Measurements from ENCODE around the gene CRCP.
"Not testable (repeated sequence)": the region's sequence is repeated elsewhere in the genome, so short reads cannot be mapped to it uniquely, and the experiment has no call there.

CRCP gene

GRCh38 chr7:66110856-66111255 is 3.8 kb upstream of the CRCP start:
- DNase-seq = no peak

- not testable (repeated sequence) for DNase-seq
Measured at GRCh38 chr7:66116680-66117420, 2.2 kb downstream of the CRCP start.

GRCh38 chr7:66118603-66119002 is 4.0 kb downstream of the CRCP start:
- DNase-seq = no peak

- no peak for DNase-seq
Measured at GRCh38 chr7:66119245-66119850, 4.7 kb downstream of the CRCP start.

- DNase-seq = no peak
Measured at GRCh38 chr7:66123175-66123528, 8.5 kb downstream of the CRCP start.

GRCh38 chr7:66124569-66124861 is 9.9 kb downstream of the CRCP start:
- not testable (repeated sequence) for DNase-seq

- no peak for DNase-seq
Measured at GRCh38 chr7:66125052-66125694, 10.5 kb downstream of the CRCP start.

GRCh38 chr7:66125781-66126352 is 11.2 kb downstream of the CRCP start:
- not testable (repeated sequence) for DNase-seq

GRCh38 chr7:66127172-66127571 is 12.5 kb downstream of the CRCP start:
- not testable (repeated sequence) for DNase-seq

- no peak for DNase-seq
Measured at GRCh38 chr7:66138994-66139752, 24.5 kb downstream of the CRCP start.

GRCh38 chr7:66140924-66141323 is 26.3 kb downstream of the CRCP start:
- no peak for DNase-seq

- no peak for DNase-seq
Measured at GRCh38 chr7:66142334-66142733, 27.7 kb downstream of the CRCP start.

- no peak for DNase-seq
Measured at GRCh38 chr7:66142996-66143395, 28.3 kb downstream of the CRCP start.

- no peak for DNase-seq
Measured at GRCh38 chr7:66143876-66144332, 29.3 kb downstream of the CRCP start.

- DNase-seq = no peak
Measured at GRCh38 chr7:66145400-66146104, 30.9 kb downstream of the CRCP start.

GRCh38 chr7:66146701-66147100 is 32.1 kb downstream of the CRCP start:
- DNase-seq = no peak

- not testable (repeated sequence) for DNase-seq
Measured at GRCh38 chr7:66147657-66148056, 33.0 kb downstream of the CRCP start.

- DNase-seq = no peak
Measured at GRCh38 chr7:66150471-66150870, 35.8 kb downstream of the CRCP start.

- DNase-seq = no peak
Measured at GRCh38 chr7:66152371-66153191, 37.9 kb downstream of the CRCP start.

GRCh38 chr7:66153691-66154090 is 39.0 kb downstream of the CRCP start:
- DNase-seq = no peak

GRCh38 chr7:66156035-66156434 is 41.4 kb downstream of the CRCP start:
- DNase-seq = not testable (repeated sequence)

GRCh38 chr7:66157060-66157459 is 42.4 kb downstream of the CRCP start:
- DNase-seq = no peak

Data from stimulated activated CD4-positive, alpha-beta T cell treated with anti-CD3 and anti-CD28 coated beads, Interleukin-1b, Interleukin-23, amount 100 ng/mL, for 48 hours (primary cell).